ENCODE results near the gene NKPD1. TPM values are rescaled to one million over a fixed set of nuclear protein-coding genes. Genes with fewer than 3 reads are reported as not detected.

The NKPD1 gene
- total and polyA plus RNA-seq, 9 of the 15 experiments (the other 6 are each of a cell fraction or from before 2014, with no cell fraction given), result 0.03 to 0.09 (median 0.04) TPM; not detected in 5

DNA sequence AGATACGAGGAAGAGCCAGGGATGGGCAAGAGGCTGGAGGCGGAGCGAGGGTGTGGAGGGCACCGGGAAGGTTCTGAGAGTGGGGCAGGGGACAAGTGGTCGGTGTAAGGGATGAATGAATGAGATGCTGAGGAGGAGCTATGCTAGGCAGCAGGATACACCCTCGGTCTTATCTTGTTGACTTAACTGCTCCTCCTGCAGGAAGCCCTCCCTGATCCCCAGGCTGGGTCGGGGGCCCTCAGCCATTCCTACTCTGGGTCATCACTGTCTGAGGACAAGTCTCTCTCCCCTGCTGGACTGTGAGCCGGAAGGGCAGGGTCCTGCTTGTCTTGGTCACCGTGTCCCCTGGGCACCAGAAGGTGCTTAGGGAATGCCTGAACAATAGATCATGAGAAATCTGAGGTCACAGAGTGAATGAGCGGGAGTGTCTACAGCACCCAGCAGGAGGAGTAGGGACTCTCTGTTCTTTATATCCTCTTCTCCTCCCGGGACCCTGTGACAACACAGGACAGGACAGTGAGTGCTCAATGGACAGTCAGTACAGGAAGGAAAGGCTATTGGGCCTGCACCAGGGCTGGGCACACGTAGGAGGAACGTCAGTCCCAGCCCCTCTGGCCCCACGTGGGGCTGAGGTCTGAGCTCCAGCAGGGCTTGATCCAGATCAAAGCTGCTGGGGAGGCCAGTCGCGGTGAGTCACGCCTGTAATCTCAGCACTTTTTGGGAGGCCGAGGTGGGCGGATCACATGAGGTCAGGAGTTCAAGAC, 6.5 kb downstream of the NKPD1 start (continued):
- TF ChIP-seq, protein P1, sequence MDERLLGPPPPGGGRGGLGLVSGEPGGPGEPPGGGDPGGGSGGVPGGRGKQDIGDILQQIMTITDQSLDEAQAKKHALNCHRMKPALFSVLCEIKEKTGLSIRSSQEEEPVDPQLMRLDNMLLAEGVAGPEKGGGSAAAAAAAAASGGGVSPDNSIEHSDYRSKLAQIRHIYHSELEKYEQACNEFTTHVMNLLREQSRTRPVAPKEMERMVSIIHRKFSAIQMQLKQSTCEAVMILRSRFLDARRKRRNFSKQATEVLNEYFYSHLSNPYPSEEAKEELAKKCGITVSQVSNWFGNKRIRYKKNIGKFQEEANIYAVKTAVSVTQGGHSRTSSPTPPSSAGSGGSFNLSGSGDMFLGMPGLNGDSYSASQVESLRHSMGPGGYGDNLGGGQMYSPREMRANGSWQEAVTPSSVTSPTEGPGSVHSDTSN (CRISPR knock-in tag; IDR thresholded peaks at IDR 0.05; ENCODE audit: low read depth), result no peak
- TF ChIP-seq, protein P1 (tag; conservative IDR thresholded peaks at IDR 0.05; ENCODE audit: low read depth), result no peak
- TF ChIP-seq ZNF780A (CRISPR knock-in tag; IDR thresholded peaks at IDR 0.05), result no peak
- TF ChIP-seq PHB2 (IDR thresholded peaks at IDR 0.05; ENCODE audit: low read depth), result 0 out of 2 replicates have a peak, but pooled peaks have one; percentile 31

DNA sequence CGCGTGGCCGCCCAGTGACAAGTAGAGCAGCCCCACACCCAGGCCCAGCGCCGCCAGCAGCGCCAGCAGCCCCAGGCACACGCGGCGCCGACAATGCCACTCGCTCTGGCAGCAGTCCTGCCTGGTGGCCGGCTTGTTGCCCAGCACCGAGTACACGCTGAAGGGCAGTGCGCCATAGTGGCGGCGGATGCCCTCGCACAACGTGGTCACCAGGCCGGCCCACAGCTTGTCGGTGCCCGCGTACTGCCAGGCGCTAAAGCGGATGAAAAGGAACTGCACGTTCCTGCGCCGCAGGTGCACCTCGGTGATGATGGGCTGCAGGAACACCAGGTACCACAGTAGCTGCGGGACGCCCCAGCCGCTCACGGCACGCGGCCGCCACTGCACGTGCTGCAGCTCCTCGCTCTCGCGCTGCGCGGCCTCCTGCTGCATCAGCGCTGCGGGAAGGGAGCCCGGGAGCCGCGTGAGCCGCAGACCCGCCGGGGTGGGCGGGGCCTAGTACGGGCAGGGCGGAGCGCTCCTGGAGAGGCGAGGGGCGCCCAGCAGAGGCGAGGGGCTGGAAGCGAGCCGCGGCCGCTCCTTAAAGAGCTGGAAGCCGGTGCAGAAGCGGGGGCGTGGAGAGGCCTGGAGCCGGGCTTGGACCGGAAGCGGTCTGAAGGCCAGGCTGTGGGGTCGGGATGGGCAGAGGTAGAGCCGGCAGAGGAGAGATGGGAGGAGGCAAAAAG, 7.3 kb downstream of the NKPD1 start:
- CTCF ChIA-PET (ENCODE audit: low intra/inter-chr PET ratio), result no interaction called here
- peak; percentile 33 for TF ChIP-seq FIP1L1 (IDR thresholded peaks at IDR 0.05; ENCODE audit: low read depth, low read length, poor library complexity, severe bottlenecking)
- no peak for TF ChIP-seq ZNF324 (CRISPR knock-in tag; IDR thresholded peaks at IDR 0.05)
- no peak for TF ChIP-seq MAFF (IDR thresholded peaks at IDR 0.05; ENCODE audit: low read length)
- TF ChIP-seq ZFX (CRISPR knock-in tag; IDR thresholded peaks at IDR 0.05), result peak; percentile 63
- TF ChIP-seq, protein P2, sequence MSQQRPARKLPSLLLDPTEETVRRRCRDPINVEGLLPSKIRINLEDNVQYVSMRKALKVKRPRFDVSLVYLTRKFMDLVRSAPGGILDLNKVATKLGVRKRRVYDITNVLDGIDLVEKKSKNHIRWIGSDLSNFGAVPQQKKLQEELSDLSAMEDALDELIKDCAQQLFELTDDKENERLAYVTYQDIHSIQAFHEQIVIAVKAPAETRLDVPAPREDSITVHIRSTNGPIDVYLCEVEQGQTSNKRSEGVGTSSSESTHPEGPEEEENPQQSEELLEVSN (IDR thresholded peaks at IDR 0.05; ENCODE audit: borderline replicate concordance in 1 of 2, extremely low read depth in 1 of 2, insufficient read depth in 1 of 2, insufficient read length in 1 of 2, low read depth in 1 of 2, low read length in 1 of 2, poor library complexity in 1 of 2, severe bottlenecking in 1 of 2), result peak; percentile 87 to 96
- peak; percentile 91 for TF ChIP-seq L3MBTL2 (IDR thresholded peaks at IDR 0.05)
- 0 out of 2 replicates have a peak, but pooled peaks have one; percentile 28 for TF ChIP-seq NR2C2 (CRISPR knock-in tag; IDR thresholded peaks at IDR 0.05)
- TF ChIP-seq NR2C2 (tag; IDR thresholded peaks at IDR 0.05), result no peak
- TF ChIP-seq EGR1 (conservative IDR thresholded peaks at IDR 0.05), result peak; percentile 88
- peak; percentile 98 for TF ChIP-seq BHLHE40 (IDR thresholded peaks at IDR 0.05; ENCODE audit: low read length)
- peak; percentile 37; the same call in 1 of the 2 replicates for TF ChIP-seq ZNF431 (CRISPR knock-in tag; IDR thresholded peaks at IDR 0.05)
- TF ChIP-seq CXXC5 (CRISPR knock-in tag; IDR thresholded peaks at IDR 0.05), result peak; percentile 76

More for the DNA sequence above, 7.3 kb downstream of the NKPD1 start:
- FAIRE-seq, result no peak
- peak overlapping the region; percentile 66 for H3K4me2 ChIP-seq (ENCODE audit: insufficient read depth, low read length)
- POLR2A ChIA-PET, result interaction anchor here (0.9 kb wide), 1 partner anchor 158 kb away, joined by 4 read pairs; no protein-coding TSS in a partner anchor
- peak overlapping the region; percentile 79 for H2AFZ ChIP-seq (ENCODE audit: low read depth, low read length)
- H3K36me3 ChIP-seq (ENCODE audit: control insufficient read depth, insufficient read depth, low read length), result no peaks in the 10 kb centered on the region
- peaks cover 2 to 6% of the 10 kb centered on the region in 2 experiments; a peak in 1 of 5 replicates for H3K27me3 ChIP-seq (ENCODE audit: control insufficient read depth in 2 of 2, insufficient read depth in 2 of 2, low read length in 2 of 2)
- no peak overlapping the region for H3K27ac ChIP-seq (ENCODE audit: extremely low read depth, low read depth, low read length)
- in situ Hi-C loops (cut with MboI), result no loop called here
- H3K9me1 ChIP-seq (ENCODE audit: control insufficient read depth, insufficient read depth, low read length), result peaks cover 5% of the 10 kb centered on the region
- H3K4me1 ChIP-seq (replicated peaks in 1 of 2; ENCODE audit: control insufficient read depth in 2 of 2, insufficient read depth in 2 of 2, low read length in 2 of 2), result peaks cover 15 to 60% of the 10 kb centered on the region in 2 experiments
- ATAC-seq, result peak; percentile 73
- 40% methylated on average over 48 of the region's 69 CpGs for WGBS (ENCODE audit: insufficient coverage, low coverage, missing lambda C conversion rate)
- peaks cover 8% of the 10 kb centered on the region for H4K20me1 ChIP-seq (replicated peaks; ENCODE audit: control insufficient read depth, insufficient read depth, low read length)
- peak overlapping the region; percentile 18; the same call in 1 of the 2 replicates for H3K4me3 ChIP-seq
- no peaks in the 10 kb centered on the region for H3K79me2 ChIP-seq (ENCODE audit: control insufficient read depth, insufficient read depth, low read length)
- peak overlapping the region; percentile 2 to 88; a peak in 2 of 4 replicates for H3K9ac ChIP-seq (ENCODE audit: insufficient read depth in 1 of 2, low read depth in 2 of 2, low read length in 2 of 2)
- intact Hi-C loops (cut with micrococcal nuclease), result no loop called here
- BruUV-seq (replicated peaks), result no TSS peak
- H3K9me3 ChIP-seq (replicated peaks; ENCODE audit: control insufficient read depth, insufficient read depth, low read depth, low read length), result no peaks in the 10 kb centered on the region
- peak; percentile 62 to 90 (median 78) for DNase-seq (ENCODE audit: extremely low read depth in 1 of 4, low spot score in 3 of 4)

All from K562 (cell line).